ENCODE measurements around the gene COL17A1.

Gene COL17A1

GRCh38 chr10:104034401-104035193 is 51.1 kb downstream of the COL17A1 start:
- no peak overlapping the region for H3K4me3 ChIP-seq (ENCODE audit: low read depth, low read length)

DNA sequence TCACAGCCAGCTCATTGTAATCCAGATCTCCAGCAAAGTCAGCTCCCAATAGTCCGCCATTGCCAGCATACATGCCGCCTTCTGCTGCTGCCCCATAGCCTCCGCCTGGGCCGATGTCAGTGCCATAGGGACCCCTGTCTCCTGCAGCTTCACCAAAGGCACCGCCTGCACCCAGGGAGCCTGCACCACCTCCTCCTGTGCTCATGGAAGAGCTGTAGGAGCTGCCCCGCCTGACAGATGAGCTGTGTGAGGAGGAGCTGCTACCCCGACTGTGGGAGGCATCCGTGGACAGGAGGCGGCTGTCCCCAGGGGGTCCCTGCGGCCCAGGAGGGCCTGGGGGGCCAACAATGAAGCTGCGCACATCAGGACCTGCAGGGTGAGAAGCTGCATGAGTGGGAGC is 51.7 kb downstream of the COL17A1 start:
- H3K4me3 ChIP-seq (ENCODE audit: low read depth, low read length): no peak overlapping the region

DNA sequence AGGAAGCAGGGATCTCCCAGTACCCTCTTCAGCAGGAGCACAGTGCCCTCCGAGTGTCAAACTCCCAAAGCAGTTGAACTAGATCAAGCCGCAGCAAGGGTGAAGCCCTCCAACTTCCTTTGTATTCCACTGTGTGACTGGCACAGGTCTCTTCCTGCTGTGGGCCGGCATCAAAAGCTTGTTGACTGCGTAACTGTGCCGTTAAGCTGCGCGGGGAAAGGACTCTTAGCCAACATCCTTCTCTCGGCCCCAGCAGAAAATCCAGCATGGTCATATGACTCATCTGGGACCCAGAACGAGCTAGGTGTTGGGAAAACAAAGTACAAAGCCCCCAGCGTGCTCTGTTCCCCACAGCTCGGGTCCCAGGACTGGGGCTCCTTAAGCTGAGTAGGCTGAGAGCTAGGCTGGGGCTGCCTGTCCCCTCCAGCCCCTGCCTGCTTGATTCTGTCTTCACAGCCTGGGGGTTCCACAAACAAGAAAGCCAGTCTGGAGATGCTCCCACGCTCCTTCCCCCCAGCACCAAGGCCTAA is 52.2 kb downstream of the COL17A1 start:
- H3K4me3 ChIP-seq (ENCODE audit: low read depth, low read length): no peak overlapping the region

DNA sequence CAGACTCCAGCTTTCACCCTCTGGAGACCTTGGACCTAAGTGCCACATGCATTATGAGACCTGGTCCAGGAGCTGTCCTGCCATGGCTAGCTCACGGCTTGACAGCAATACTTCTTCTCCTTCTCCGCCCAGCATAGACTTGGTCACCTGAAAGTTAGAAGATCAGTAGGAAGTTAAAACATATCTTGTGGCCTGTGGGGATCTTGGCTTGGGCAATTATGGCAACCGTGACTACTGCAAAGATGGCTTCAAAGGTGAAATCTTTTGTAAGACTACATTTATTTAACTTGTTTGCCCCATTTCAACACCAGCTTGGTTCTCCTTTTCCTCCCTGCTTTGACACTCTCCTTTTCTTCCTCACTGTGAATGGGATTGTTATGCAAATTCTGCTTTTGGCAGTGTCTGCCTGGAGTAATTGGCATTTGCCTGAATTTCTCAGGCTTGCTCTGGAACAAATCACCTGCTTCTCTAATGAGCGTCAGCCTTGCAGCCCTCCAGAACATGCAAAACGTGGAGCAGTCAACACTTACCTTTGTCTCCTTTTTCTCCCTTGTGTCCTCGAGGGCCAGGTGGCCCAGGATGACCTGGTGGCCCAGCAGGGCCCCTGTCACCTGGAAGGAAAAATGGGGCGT is 53.4 kb downstream of the COL17A1 start:
- no peak overlapping the region for H3K4me3 ChIP-seq (ENCODE audit: low read depth, low read length)

DNA sequence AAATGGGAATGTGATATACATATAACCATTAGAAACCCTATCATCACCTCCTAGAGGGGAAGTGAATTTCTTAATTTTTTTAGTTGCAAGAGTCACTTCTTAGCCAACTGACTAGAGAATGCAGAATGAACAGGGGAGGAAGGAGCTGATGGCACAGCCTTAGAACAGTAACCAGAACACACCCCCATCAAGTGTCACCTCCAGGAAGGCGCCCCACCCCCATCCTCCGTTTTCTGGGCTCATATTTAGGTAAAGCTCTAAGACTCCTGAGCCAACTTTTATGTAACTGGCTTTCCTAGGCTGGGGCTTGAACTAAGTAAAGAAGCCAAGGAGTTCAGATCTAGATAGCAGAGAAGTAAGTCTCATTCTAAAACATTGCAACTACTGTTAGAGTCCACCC is 54.0 kb downstream of the COL17A1 start:
- no peak overlapping the region for H3K4me3 ChIP-seq (ENCODE audit: low read depth, low read length)

GRCh38 chr10:104029521-104029860 is 56.2 kb downstream of the COL17A1 start:
- H3K4me3 ChIP-seq (ENCODE audit: low read depth, low read length): no peak overlapping the region

GRCh38 chr10:104028823-104029520 is 56.7 kb downstream of the COL17A1 start:
- no peak overlapping the region for H3K4me3 ChIP-seq (ENCODE audit: low read depth, low read length)

DNA sequence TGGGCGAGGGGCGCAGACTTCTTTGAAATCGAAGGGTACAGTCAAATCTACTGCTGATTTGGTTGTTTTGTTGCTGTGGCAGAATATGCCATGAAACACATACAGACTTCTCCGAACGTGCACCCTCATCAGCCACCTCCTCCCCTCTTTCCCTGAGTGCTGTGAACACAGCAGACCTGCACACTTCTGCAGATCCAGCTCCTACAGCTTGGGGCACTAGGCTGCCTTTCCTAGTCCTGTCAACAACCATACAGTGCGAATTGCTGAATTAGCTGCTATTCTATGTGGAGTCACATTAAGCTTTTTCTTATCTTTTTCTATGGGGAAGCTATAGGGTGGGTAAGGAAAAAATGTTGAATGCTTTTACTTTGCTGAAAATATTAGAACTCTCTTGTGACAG is 57.5 kb downstream of the COL17A1 start:
- H3K4me3 ChIP-seq (ENCODE audit: low read depth, low read length): no peak overlapping the region

- H3K4me3 ChIP-seq (ENCODE audit: low read depth, low read length): no peak overlapping the region
These were observed 58.9 kb downstream of the COL17A1 start for GRCh38 chr10:104026762-104027161.

- no peak overlapping the region for H3K4me3 ChIP-seq (ENCODE audit: low read depth, low read length)
These were observed 60.2 kb downstream of the COL17A1 start for GRCh38 chr10:104025524-104025923.

DNA sequence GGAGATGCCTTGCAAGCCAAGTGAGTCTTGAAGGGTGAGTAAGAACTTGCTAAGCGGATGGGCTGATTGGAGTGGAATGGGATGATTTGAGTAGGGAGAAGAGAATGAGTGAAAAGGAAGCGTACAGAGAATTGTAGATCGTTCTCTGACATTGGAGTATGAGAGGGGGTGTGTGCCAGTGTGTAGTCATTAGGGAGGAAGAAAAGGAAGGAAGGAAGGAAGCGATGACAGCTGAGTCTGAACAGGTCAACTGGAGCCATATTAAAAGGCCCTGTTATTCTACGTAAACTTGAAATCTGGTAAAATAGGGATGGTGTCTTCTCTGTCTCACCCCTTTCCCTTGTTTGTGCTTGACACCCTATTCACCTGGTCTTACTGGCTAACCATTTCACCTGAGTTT is 63.7 kb downstream of the COL17A1 start:
- H3K4me3 ChIP-seq (ENCODE audit: low read depth, low read length): no peak overlapping the region

GRCh38 chr10:104021246-104021645 is 64.4 kb downstream of the COL17A1 start:
- no peak overlapping the region for H3K4me3 ChIP-seq (ENCODE audit: low read depth, low read length)

- H3K4me3 ChIP-seq (ENCODE audit: low read depth, low read length): no peak overlapping the region
These were observed 65.7 kb downstream of the COL17A1 start for GRCh38 chr10:104020020-104020419.

GRCh38 chr10:104018471-104018870 is 67.2 kb downstream of the COL17A1 start:
- H3K4me3 ChIP-seq (ENCODE audit: low read depth, low read length): no peak overlapping the region

DNA sequence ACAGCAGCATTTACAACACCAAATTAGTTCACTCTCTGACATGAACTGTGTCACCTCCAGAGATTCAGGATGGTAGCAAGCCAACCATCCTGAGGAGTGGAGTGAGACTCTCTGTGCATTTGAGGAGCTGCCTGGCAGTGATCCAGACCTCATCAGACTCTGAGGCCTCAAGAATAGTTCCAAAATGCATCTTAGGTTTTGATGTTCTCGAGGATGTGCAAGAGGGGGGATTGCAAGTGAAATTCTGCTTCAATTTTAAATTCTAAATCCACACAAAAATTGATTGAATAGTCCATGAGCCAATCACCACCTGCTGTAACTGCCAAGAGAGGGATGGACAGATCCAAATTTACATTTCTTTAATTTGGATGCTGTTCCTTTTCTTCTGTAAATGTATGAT is 69.0 kb downstream of the COL17A1 start:
- H3K4me3 ChIP-seq (ENCODE audit: low read depth, low read length): no peak overlapping the region

- H3K4me3 ChIP-seq (ENCODE audit: low read depth, low read length): no peak overlapping the region
These were observed 71.5 kb downstream of the COL17A1 start for GRCh38 chr10:104014176-104014575.

DNA sequence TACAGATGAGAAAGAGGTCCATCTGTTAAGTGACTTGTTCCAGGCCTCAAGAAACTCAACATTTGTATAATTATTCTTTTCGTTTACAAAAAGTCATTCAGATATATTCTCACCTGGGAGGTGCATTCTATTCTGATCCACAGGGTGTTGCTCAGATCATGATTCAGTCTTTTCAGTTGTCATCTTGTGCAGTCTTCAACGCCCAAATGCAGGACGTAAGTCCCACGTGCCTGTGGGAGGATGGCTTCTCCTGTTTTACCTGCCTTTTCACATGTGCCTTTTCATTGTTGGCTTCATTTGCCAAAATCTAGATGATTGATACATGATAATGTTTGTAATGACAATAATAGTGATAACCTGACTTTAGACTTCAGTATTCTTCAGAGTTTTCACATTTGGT is 72.2 kb downstream of the COL17A1 start:
- no peak overlapping the region for H3K4me3 ChIP-seq (ENCODE audit: low read depth, low read length)

DNA sequence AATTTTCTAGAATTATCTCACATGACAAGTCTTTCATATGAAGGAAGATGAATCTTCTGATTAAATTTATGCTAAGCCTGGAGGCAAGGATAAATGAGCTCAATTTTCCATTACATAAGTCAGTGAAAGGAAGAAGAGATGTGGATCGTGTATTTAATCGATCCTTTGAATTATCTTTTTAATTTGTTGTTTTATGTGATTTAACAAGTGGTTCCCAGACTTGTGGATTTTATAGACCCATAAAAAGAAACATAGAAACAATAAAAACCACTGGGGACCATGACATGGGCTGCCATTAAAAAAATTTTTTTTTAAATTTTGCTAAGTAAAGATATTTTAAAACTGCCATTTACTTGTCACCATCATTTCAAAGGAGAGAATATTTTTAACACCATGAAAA is 73.8 kb downstream of the COL17A1 start:
- H3K4me3 ChIP-seq (ENCODE audit: low read depth, low read length): no peak overlapping the region

GRCh38 chr10:104005172-104005863 is 80.4 kb downstream of the COL17A1 start:
- no peak overlapping the region for H3K4me3 ChIP-seq (ENCODE audit: low read depth, low read length)

DNA sequence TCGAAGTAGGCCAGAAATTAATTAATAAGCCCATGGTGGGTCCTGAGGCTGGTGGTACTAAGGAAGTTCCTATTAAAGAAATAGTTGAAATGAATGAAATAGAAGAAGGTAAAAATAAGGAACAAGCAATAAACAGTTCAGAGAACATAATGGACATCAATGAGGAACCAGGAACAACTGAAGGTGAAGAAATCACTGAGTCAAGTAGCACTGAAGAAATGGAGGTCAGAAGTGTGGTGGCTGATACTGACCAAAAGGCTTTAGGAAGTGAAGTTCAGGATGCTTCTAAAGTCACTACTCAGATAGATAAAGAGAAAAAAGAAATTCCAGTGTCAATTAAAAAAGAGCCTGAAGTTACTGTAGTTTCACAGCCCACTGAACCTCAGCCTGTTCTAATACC is 82.8 kb downstream of the COL17A1 start:
- no peak overlapping the region for H3K4me3 ChIP-seq (ENCODE audit: low read depth, low read length)

DNA sequence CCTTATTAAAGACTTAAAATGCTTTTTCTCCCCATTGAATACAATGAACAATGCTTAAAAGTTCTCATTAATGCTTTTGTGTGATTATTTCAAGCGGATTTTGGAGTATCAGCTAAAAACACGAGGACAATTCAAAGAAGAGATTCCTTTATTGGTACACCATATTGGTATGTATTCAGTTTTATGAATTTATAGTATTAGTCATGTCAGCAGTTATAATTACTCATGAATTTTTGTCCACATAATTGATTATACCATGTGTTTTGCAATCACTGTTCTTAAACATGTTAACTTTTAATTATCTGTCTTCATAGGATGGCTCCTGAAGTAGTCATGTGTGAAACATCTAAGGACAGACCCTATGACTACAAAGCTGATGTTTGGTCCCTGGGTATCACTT is 86.9 kb downstream of the COL17A1 start:
- no peak overlapping the region for H3K4me3 ChIP-seq (ENCODE audit: low read depth, low read length)
